ENCODE measurements around the gene RALGPS1. TPM values are rescaled to one million over a fixed set of nuclear protein-coding genes. Genes with fewer than 3 reads are reported as not detected.

RALGPS1 gene
- total RNA-seq, 1 experiment from 2014 or later = 0.57 TPM

- DNase-seq (ENCODE audit: low read depth) = no peak
These were observed 181.6 kb downstream of the RALGPS1 start for GRCh38 chr9:127096208-127096607.

- DNase-seq (ENCODE audit: low read depth) = no peak
These were observed 183.1 kb downstream of the RALGPS1 start for GRCh38 chr9:127097683-127098082.

GRCh38 chr9:127098916-127099553, 184.5 kb downstream of the RALGPS1 start:
- no peak for DNase-seq (ENCODE audit: low read depth)

- no peak for DNase-seq (ENCODE audit: low read depth)
These were observed 185.1 kb downstream of the RALGPS1 start for GRCh38 chr9:127099664-127100063.

- DNase-seq (ENCODE audit: low read depth) = peak; percentile 12
These were observed 187.6 kb downstream of the RALGPS1 start for GRCh38 chr9:127102176-127102575.

GRCh38 chr9:127102788-127103187, 188.2 kb downstream of the RALGPS1 start:
- no peak for DNase-seq (ENCODE audit: low read depth)

- DNase-seq (ENCODE audit: low read depth) = no peak
These were observed 190.2 kb downstream of the RALGPS1 start for GRCh38 chr9:127104581-127105311.

GRCh38 chr9:127105805-127106465, 191.4 kb downstream of the RALGPS1 start:
- no peak for DNase-seq (ENCODE audit: low read depth)

- no peak for DNase-seq (ENCODE audit: low read depth)
These were observed 191.9 kb downstream of the RALGPS1 start for GRCh38 chr9:127106466-127106855.

GRCh38 chr9:127107171-127107928, 192.8 kb downstream of the RALGPS1 start:
- no peak for DNase-seq (ENCODE audit: low read depth)

GRCh38 chr9:127107929-127108876, 193.6 kb downstream of the RALGPS1 start:
- DNase-seq (ENCODE audit: low read depth) = no peak

- no peak for DNase-seq (ENCODE audit: low read depth)
These were observed 194.7 kb downstream of the RALGPS1 start for GRCh38 chr9:127109212-127109711.

- DNase-seq (ENCODE audit: low read depth) = no peak
These were observed 197.5 kb downstream of the RALGPS1 start for GRCh38 chr9:127112056-127112455.

GRCh38 chr9:127112735-127113161, 198.2 kb downstream of the RALGPS1 start:
- DNase-seq (ENCODE audit: low read depth) = peak; percentile 24

GRCh38 chr9:127113191-127113972, 198.8 kb downstream of the RALGPS1 start:
- DNase-seq (ENCODE audit: low read depth) = no peak

GRCh38 chr9:127114606-127115005, 200.0 kb downstream of the RALGPS1 start:
- DNase-seq (ENCODE audit: low read depth) = no peak

GRCh38 chr9:127116088-127116726, 201.6 kb downstream of the RALGPS1 start:
- peak; percentile 11 for DNase-seq (ENCODE audit: low read depth)

- DNase-seq (ENCODE audit: low read depth) = peak; percentile 43
These were observed 202.4 kb downstream of the RALGPS1 start for GRCh38 chr9:127116957-127117356.

GRCh38 chr9:127117801-127118200, 203.2 kb downstream of the RALGPS1 start:
- no peak for DNase-seq (ENCODE audit: low read depth)
